ENCODE results near the gene SRP54. TPM values are rescaled to one million over a fixed set of nuclear protein-coding genes. Genes with fewer than 3 reads are reported as not detected.
A peak's percentile ranks its signal among the peaks of the same experiment; 100 is the strongest.

Gene SRP54
- total RNA-seq = 47.5 TPM
- 10 to 100 TPM; 38.0 to 49.9 (median 42.8) TPM for polyA plus RNA-seq (ENCODE audit: insufficient read depth in 1 of 8, insufficient read length in 8 of 8, low replicate concordance in 1 of 8)
- long read RNA-seq, donor 1, transcript SRP54-201 (16 exons, 2,279 nt) = major isoform, 7 of 10 reads
- long read RNA-seq, donor 1, partial matches to known transcripts = 0 of 10 reads
- long read RNA-seq, donor 1, other reads (novel, unspliced or antisense) = 0 of 10 reads
- long read RNA-seq, donor 2, partial matches to known transcripts = 0 of 4 reads
- long read RNA-seq, donor 2, other reads (novel, unspliced or antisense) = 0 of 4 reads
- long read RNA-seq, donor 3, transcript SRP54-201 (16 exons, 2,279 nt) = major isoform, 12 of 17 reads
- long read RNA-seq, donor 3, partial matches to known transcripts = 0 of 17 reads
- long read RNA-seq, donor 3, other reads (novel, unspliced or antisense) = 0 of 17 reads
- long read RNA-seq, donor 4, transcript SRP54-201 (16 exons, 2,279 nt) = major isoform, 8 of 11 reads
- long read RNA-seq, donor 4, partial matches to known transcripts = 0 of 11 reads
- long read RNA-seq, donor 4, other reads (novel, unspliced or antisense) = 0 of 11 reads
- long read RNA-seq, donor 5, transcript SRP54-201 (16 exons, 2,279 nt) = major isoform, 29 of 55 reads
- long read RNA-seq, donor 5, partial matches to known transcripts = 21 of 55 reads
- long read RNA-seq, donor 5, other reads (novel, unspliced or antisense) = 0 of 55 reads
- long read RNA-seq, donor 6, transcript SRP54-201 (16 exons, 2,279 nt) = major isoform, 19 of 27 reads
- long read RNA-seq, donor 6, partial matches to known transcripts = 6 of 27 reads
- long read RNA-seq, donor 6, other reads (novel, unspliced or antisense) = 0 of 27 reads
- long read RNA-seq, donor 7, transcript SRP54-201 (16 exons, 2,279 nt) = major isoform, 6 of 9 reads
- long read RNA-seq, donor 7, partial matches to known transcripts = 0 of 9 reads
- long read RNA-seq, donor 7, other reads (novel, unspliced or antisense) = 0 of 9 reads
- long read RNA-seq, donor 8, partial matches to known transcripts = 9 of 14 reads
- long read RNA-seq, donor 8, other reads (novel, unspliced or antisense) = 0 of 14 reads
- long read RNA-seq, donor 9, partial matches to known transcripts = 5 of 12 reads
- long read RNA-seq, donor 9, other reads (novel, unspliced or antisense) = 0 of 12 reads
- long read RNA-seq, donor 10, transcript SRP54-201 (16 exons, 2,279 nt) = major isoform, 13 of 22 reads
- long read RNA-seq, donor 10, partial matches to known transcripts = 7 of 22 reads
- long read RNA-seq, donor 10, other reads (novel, unspliced or antisense) = 0 of 22 reads
- long read RNA-seq, donor 11, transcript SRP54-201 (16 exons, 2,279 nt) = major isoform, 11 of 13 reads
- long read RNA-seq, donor 11, partial matches to known transcripts = 0 of 13 reads
- long read RNA-seq, donor 11, other reads (novel, unspliced or antisense) = 0 of 13 reads

- H3K4me1 ChIP-seq (ENCODE audit: control insufficient read depth, insufficient read depth, low read length) = peaks cover 19% of the 10 kb centered on the region
Measured at GRCh38 chr14:34982421-34983147, at the start of gene SRP54. Gene SRP54 (plus strand): TSS chr14:34982992. CDS start chr14:34996710, 13,718 bp downstream.

GRCh38 chr14:34933301-34933700, 49.5 kb upstream of the SRP54 start:
- Histone ChIP-seq H3K36me3 (ENCODE audit: control insufficient read depth, insufficient read depth, low read length) (no peaks in the 10 kb centered on the region), H3K27ac (ENCODE audit: low read length) (no peak overlapping the region), H3K4me3 (ENCODE audit: low read length) (no peak overlapping the region), H3K27me3 (ENCODE audit: control insufficient read depth, insufficient read depth, low read length) (no peaks in the 10 kb centered on the region), H3K9me3 (replicated peaks; ENCODE audit: control insufficient read depth, low read depth, low read length) (no peaks in the 10 kb centered on the region), H3K4me1 (ENCODE audit: control insufficient read depth, insufficient read depth, low read length) (no peaks in the 10 kb centered on the region)
- DNase-seq = no peak
- WGBS (ENCODE audit: insufficient coverage) = no CpG with 5 or more reads among the region's 2 CpGs

More at GRCh38 chr14:34982421-34983147, at the start of gene SRP54:
- 0% methylated on average over 38 of the region's 45 CpGs for WGBS (ENCODE audit: insufficient coverage)
- DNase-seq = peak; percentile 99
- Histone ChIP-seq H3K36me3 (ENCODE audit: control insufficient read depth, insufficient read depth, low read length) (peaks cover 2% of the 10 kb centered on the region), H3K27ac (ENCODE audit: low read length) (peak within 1 kb of the TSS; percentile 100), H3K4me3 (ENCODE audit: low read length) (peak within 1 kb of the TSS; percentile 90), H3K27me3 (ENCODE audit: control insufficient read depth, insufficient read depth, low read length) (no peaks in the 10 kb centered on the region), H3K9me3 (replicated peaks; ENCODE audit: control insufficient read depth, low read depth, low read length) (no peaks in the 10 kb centered on the region)

- H3K27me3 ChIP-seq (ENCODE audit: control insufficient read depth, insufficient read depth, low read length) = no peaks in the 10 kb centered on the region
- H3K36me3 ChIP-seq (ENCODE audit: control insufficient read depth, insufficient read depth, low read length) = no peaks in the 10 kb centered on the region
- peak; percentile 16 for DNase-seq
- no peak overlapping the region for H3K4me3 ChIP-seq (ENCODE audit: low read length)
- H3K27ac ChIP-seq (ENCODE audit: low read length) = no peak overlapping the region
- H3K9me3 ChIP-seq (replicated peaks; ENCODE audit: control insufficient read depth, low read depth, low read length) = no peaks in the 10 kb centered on the region
- 73% methylated on average over 2 of the region's 5 CpGs for WGBS (ENCODE audit: insufficient coverage)
- no peaks in the 10 kb centered on the region for H3K4me1 ChIP-seq (ENCODE audit: control insufficient read depth, insufficient read depth, low read length)
Measured at GRCh38 chr14:34935488-34935887, 47.3 kb upstream of the SRP54 start.

GRCh38 chr14:34937442-34937841, 45.4 kb upstream of the SRP54 start:
- H3K4me1 ChIP-seq (ENCODE audit: control insufficient read depth, insufficient read depth, low read length) = no peaks in the 10 kb centered on the region
- H3K27ac ChIP-seq (ENCODE audit: low read length) = no peak overlapping the region
- no peaks in the 10 kb centered on the region for H3K9me3 ChIP-seq (replicated peaks; ENCODE audit: control insufficient read depth, low read depth, low read length)
- no peak for DNase-seq
- WGBS (ENCODE audit: insufficient coverage) = 48% methylated on average over 3 of the region's 6 CpGs
- no peaks in the 10 kb centered on the region for H3K36me3 ChIP-seq (ENCODE audit: control insufficient read depth, insufficient read depth, low read length)
- no peaks in the 10 kb centered on the region for H3K27me3 ChIP-seq (ENCODE audit: control insufficient read depth, insufficient read depth, low read length)
- no peak overlapping the region for H3K4me3 ChIP-seq (ENCODE audit: low read length)

GRCh38 chr14:34937876-34938275, 44.9 kb upstream of the SRP54 start:
- no peak for DNase-seq
- WGBS (ENCODE audit: insufficient coverage) = no CpG with 5 or more reads among the region's 3 CpGs
- no peaks in the 10 kb centered on the region for H3K4me1 ChIP-seq (ENCODE audit: control insufficient read depth, insufficient read depth, low read length)
- H3K9me3 ChIP-seq (replicated peaks; ENCODE audit: control insufficient read depth, low read depth, low read length) = no peaks in the 10 kb centered on the region
- H3K36me3 ChIP-seq (ENCODE audit: control insufficient read depth, insufficient read depth, low read length) = no peaks in the 10 kb centered on the region
- no peaks in the 10 kb centered on the region for H3K27me3 ChIP-seq (ENCODE audit: control insufficient read depth, insufficient read depth, low read length)
- no peak overlapping the region for H3K27ac ChIP-seq (ENCODE audit: low read length)
- no peak overlapping the region for H3K4me3 ChIP-seq (ENCODE audit: low read length)

GRCh38 chr14:34943506-34943905, 39.3 kb upstream of the SRP54 start:
- Histone ChIP-seq H3K27ac (ENCODE audit: low read length) (no peak overlapping the region), H3K4me3 (ENCODE audit: low read length) (no peak overlapping the region), H3K27me3 (ENCODE audit: control insufficient read depth, insufficient read depth, low read length) (no peaks in the 10 kb centered on the region), H3K36me3 (ENCODE audit: control insufficient read depth, insufficient read depth, low read length) (no peaks in the 10 kb centered on the region), H3K4me1 (ENCODE audit: control insufficient read depth, insufficient read depth, low read length) (no peaks in the 10 kb centered on the region), H3K9me3 (replicated peaks; ENCODE audit: control insufficient read depth, low read depth, low read length) (no peaks in the 10 kb centered on the region)
- DNase-seq = no peak

GRCh38 chr14:34944744-34945143, 38.0 kb upstream of the SRP54 start:
- Histone ChIP-seq H3K36me3 (ENCODE audit: control insufficient read depth, insufficient read depth, low read length) (no peaks in the 10 kb centered on the region), H3K4me3 (ENCODE audit: low read length) (no peak overlapping the region), H3K27ac (ENCODE audit: low read length) (no peak overlapping the region), H3K4me1 (ENCODE audit: control insufficient read depth, insufficient read depth, low read length) (no peaks in the 10 kb centered on the region), H3K27me3 (ENCODE audit: control insufficient read depth, insufficient read depth, low read length) (no peaks in the 10 kb centered on the region), H3K9me3 (replicated peaks; ENCODE audit: control insufficient read depth, low read depth, low read length) (no peaks in the 10 kb centered on the region)
- no CpG with 5 or more reads among the region's 7 CpGs for WGBS (ENCODE audit: insufficient coverage)
- no peak for DNase-seq

- WGBS (ENCODE audit: insufficient coverage) = no CpG with 5 or more reads among the region's 1 CpG
- no peaks in the 10 kb centered on the region for H3K9me3 ChIP-seq (replicated peaks; ENCODE audit: control insufficient read depth, low read depth, low read length)
- no peaks in the 10 kb centered on the region for H3K4me1 ChIP-seq (ENCODE audit: control insufficient read depth, insufficient read depth, low read length)
- no peaks in the 10 kb centered on the region for H3K36me3 ChIP-seq (ENCODE audit: control insufficient read depth, insufficient read depth, low read length)
- H3K4me3 ChIP-seq (ENCODE audit: low read length) = no peak overlapping the region
- no peak for DNase-seq
- no peak overlapping the region for H3K27ac ChIP-seq (ENCODE audit: low read length)
- H3K27me3 ChIP-seq (ENCODE audit: control insufficient read depth, insufficient read depth, low read length) = no peaks in the 10 kb centered on the region
Measured at GRCh38 chr14:34946699-34947098, 36.1 kb upstream of the SRP54 start.

GRCh38 chr14:34951286-34951685, 31.5 kb upstream of the SRP54 start:
- H3K27me3 ChIP-seq (ENCODE audit: control insufficient read depth, insufficient read depth, low read length) = no peaks in the 10 kb centered on the region
- H3K36me3 ChIP-seq (ENCODE audit: control insufficient read depth, insufficient read depth, low read length) = peaks cover 10% of the 10 kb centered on the region
- H3K4me3 ChIP-seq (ENCODE audit: low read length) = no peak overlapping the region
- WGBS (ENCODE audit: insufficient coverage) = 100% methylated on average over 1 of the region's 1 CpG
- no peak overlapping the region for H3K27ac ChIP-seq (ENCODE audit: low read length)
- no peaks in the 10 kb centered on the region for H3K9me3 ChIP-seq (replicated peaks; ENCODE audit: control insufficient read depth, low read depth, low read length)
- DNase-seq = no peak
- H3K4me1 ChIP-seq (ENCODE audit: control insufficient read depth, insufficient read depth, low read length) = no peaks in the 10 kb centered on the region
